Caco-2 (cell line): ENCODE data around the gene GIMAP4. TPM values are rescaled to one million over a fixed set of nuclear protein-coding genes. Genes with fewer than 3 reads are reported as not detected.
"Not testable (repeated sequence)": the region's sequence is repeated elsewhere in the genome, so short reads cannot be mapped to it uniquely, and the experiment has no call there.

Source experiments
- BruUV-seq: library from RNA; stranded (reverse); fragments of 400-500 nt; replicated peaks from 2 replicates; lab custom pipeline; 2021; lab: Mats Ljungman, UMichigan
- CTCF ChIA-PET: fragments of 300-600 bp; sonication (Branson Sonifier 250); formaldehyde crosslinking; loops from one replicate; lab custom pipeline; 2022; ENCODE audit warnings: antibody characterized with exemption; lab: Charles Lee
- POLR2A ChIA-PET: fragments of 300-600 bp; sonication (Branson Sonifier 250); formaldehyde crosslinking; loops from one replicate; lab custom pipeline; 2022; ENCODE audit warnings: antibody characterized with exemption; lab: Charles Lee
- DNase-seq, 2 experiments: peaks; one replicate each; pipeline versions ENCODE4 v3.0.0 to v3.0.0-alpha.2; 2020 to 2022
- H3K27me3 ChIP-seq: replicated peaks from 2 replicates; pipeline ENCODE4 v1.6.0; 2011; ENCODE audit warnings: low read length; ENCODE audit not compliant: control insufficient read depth, insufficient read depth
- H3K36me3 ChIP-seq: 2 replicates; pipeline ENCODE4 v1.5.1; 2011; ENCODE audit warnings: low read length; ENCODE audit not compliant: control insufficient read depth, insufficient read depth
- H3K4me1 ChIP-seq: fragments of 250-450 bp; sonication (Bioruptor Pico); 2 replicates; pipeline ENCODE4 v1.5.1; 2020; ENCODE audit warnings: mild to moderate bottlenecking
- H3K4me3 ChIP-seq: 2 replicates; pipeline ENCODE4 v1.5.1; 2011; ENCODE audit warnings: low read depth, mild to moderate bottlenecking, control low read depth, low read length
- H3K9me3 ChIP-seq: fragments of 250-450 bp; sonication (Bioruptor Pico); 2 replicates; pipeline ENCODE4 v1.5.1; 2020; ENCODE audit warnings: mild to moderate bottlenecking, moderate library complexity
- H3K27ac Mint-ChIP-seq: one replicate; pipeline ENCODE4 v1.8.0; 2022; ENCODE audit warnings: mixed read lengths; ENCODE audit not compliant: unreplicated experiment
- H3K27me3 Mint-ChIP-seq: one replicate; pipeline ENCODE4 v1.8.0; 2022; ENCODE audit warnings: mixed read lengths; ENCODE audit not compliant: insufficient read depth, unreplicated experiment
- H3K36me3 Mint-ChIP-seq: one replicate; pipeline ENCODE4 v1.8.0; 2022; ENCODE audit warnings: mild to moderate bottlenecking, mixed read lengths; ENCODE audit not compliant: insufficient read depth, unreplicated experiment
- H3K4me1 Mint-ChIP-seq: one replicate; pipeline ENCODE4 v1.8.0; 2022; ENCODE audit warnings: low read depth, mixed read lengths; ENCODE audit not compliant: unreplicated experiment
- H3K4me3 Mint-ChIP-seq: one replicate; pipeline ENCODE4 v1.8.0; 2022; ENCODE audit warnings: mild to moderate bottlenecking, moderate library complexity, mixed read lengths; ENCODE audit not compliant: unreplicated experiment
- H3K9me3 Mint-ChIP-seq: one replicate; pipeline ENCODE4 v1.8.0; 2022; ENCODE audit warnings: mixed read lengths; ENCODE audit not compliant: unreplicated experiment
- CTCF ChIP-seq, 2 experiments: fragments of 200-600 bp in 1 of 2; IDR thresholded peaks; 1 replicate in 1 of 2; 2 replicates in 1 of 2; pipeline versions ENCODE4 v1.5.1 to v1.8.0; 2011 to 2022; ENCODE audit warnings: antibody characterized with exemption in 1 of 2, control low read depth in 1 of 2, inconsistent platforms in 1 of 2, low read depth in 1 of 2, low read length in 1 of 2, mild to moderate bottlenecking in 1 of 2, moderate library complexity in 1 of 2; ENCODE audit not compliant: insufficient read depth in 1 of 2, severe bottlenecking in 1 of 2, unreplicated experiment in 1 of 2
- intact Hi-C: fragments of 100-400 bp; cut with micrococcal nuclease; formaldehyde crosslinking; loops from one replicate; pipeline ENCODE4 v1.10.0; 2022; ENCODE audit not compliant: unreplicated experiment
- total RNA-seq: library from RNA; stranded (reverse); gene quantifications from 2 replicates; pipeline ENCODE4 v1.2.3, GENCODE V29; 2022

GIMAP4 gene
- total RNA-seq, 1 experiment from 2014 or later: not detected

DNA sequence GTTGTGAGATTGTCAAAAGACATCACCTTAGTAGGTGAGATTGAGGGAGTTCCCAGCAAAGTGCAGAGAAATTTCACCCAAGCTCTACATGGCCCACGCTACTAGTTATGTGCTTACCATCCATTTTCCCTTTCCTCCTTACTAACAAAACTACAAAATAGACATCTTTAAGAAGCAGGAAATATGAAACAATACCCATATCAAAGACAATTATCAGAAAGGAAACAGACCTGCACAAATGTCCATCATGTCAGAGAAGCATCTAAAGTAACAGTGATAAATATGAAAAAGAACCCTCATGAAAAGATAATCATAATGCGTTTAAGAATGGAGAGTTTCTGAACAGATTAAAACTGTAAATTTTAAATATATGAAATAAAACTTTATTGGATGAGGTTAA lies 28.2 kb downstream of the GIMAP4 start:
- ChIA-PET POLR2A (no interaction called here), CTCF (no interaction called here)
- no TSS peak for BruUV-seq
- Histone ChIP-seq H3K27me3 (no peaks in the 10 kb centered on the region), H3K9me3 (0 out of 2 replicates have a peak, but pooled peaks cover 3% of the 10 kb centered on the region), H3K4me1 (no peaks in the 10 kb centered on the region), H3K4me3 (no peak overlapping the region), H3K36me3 (no peaks in the 10 kb centered on the region)
- intact Hi-C loops: no loop called here
- TF ChIP-seq CTCF (IDR thresholded peaks at IDR 0.05; ENCODE audit: insufficient read depth in 1 of 2, low read depth in 1 of 2, low read length in 1 of 2, severe bottlenecking in 1 of 2, unreplicated experiment in 1 of 2): no peak
- DNase-seq: no peak
- H3K4me1 Mint-ChIP-seq: no peaks in the 10 kb centered on the region
- H3K4me3 Mint-ChIP-seq: no peak overlapping the region
- H3K27me3 Mint-ChIP-seq: peaks cover 7% of the 10 kb centered on the region
- H3K27ac Mint-ChIP-seq: no peak overlapping the region
- peaks cover 30% of the 10 kb centered on the region for H3K9me3 Mint-ChIP-seq
- H3K36me3 Mint-ChIP-seq: no peaks in the 10 kb centered on the region

DNA sequence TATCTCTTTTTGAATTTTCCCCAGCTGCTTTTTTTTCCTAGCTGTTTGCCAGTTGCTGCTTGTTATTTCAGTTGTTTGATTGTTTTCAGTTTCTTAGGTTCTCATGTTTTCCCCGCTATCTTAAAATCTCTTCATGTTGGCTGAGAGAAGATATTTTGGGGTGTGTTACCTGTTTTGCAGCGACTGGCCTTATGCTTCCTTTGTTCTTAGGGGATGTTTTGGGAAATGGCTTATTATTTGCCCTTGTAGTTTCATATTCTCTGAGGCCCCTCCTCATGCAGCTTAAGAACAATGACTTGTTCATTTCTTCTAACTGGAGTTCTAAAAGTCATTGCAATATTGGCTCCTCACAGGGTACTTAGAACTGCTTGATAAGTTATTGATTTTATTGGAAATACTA lies 36.4 kb downstream of the GIMAP4 start:
- H3K4me1 ChIP-seq, H3K27ac Mint-ChIP-seq, H3K9me3 ChIP-seq, H3K4me3 ChIP-seq, POLR2A ChIA-PET, H3K36me3 ChIP-seq, intact Hi-C loops, H3K27me3 ChIP-seq, BruUV-seq, H3K36me3 Mint-ChIP-seq, H3K4me1 Mint-ChIP-seq, H3K4me3 Mint-ChIP-seq, CTCF ChIA-PET, DNase-seq, H3K9me3 Mint-ChIP-seq: not testable (repeated sequence)
- peaks cover 10% of the 10 kb centered on the region for H3K27me3 Mint-ChIP-seq

DNA sequence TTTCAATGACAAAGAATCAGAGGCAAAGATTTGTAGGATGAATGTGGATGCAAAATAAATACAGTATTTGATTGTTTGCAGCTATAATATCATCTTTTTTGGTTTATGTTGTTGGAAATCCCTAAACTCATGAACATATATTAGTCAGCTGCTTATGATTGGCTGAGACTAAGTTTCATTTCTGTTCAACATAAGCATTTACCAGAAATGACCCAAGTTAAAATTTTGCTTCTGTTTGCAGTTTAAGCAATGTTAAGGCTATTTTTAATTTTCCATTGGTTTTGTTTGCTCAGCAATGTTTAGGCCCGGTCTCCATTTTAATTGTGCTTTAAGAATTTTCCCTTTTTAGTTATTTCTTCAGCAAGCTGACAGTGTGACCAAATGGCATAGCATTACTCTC lies 43.0 kb downstream of the GIMAP4 start:
- no peaks in the 10 kb centered on the region for H3K4me1 ChIP-seq
- H3K36me3 ChIP-seq: no peaks in the 10 kb centered on the region
- intact Hi-C loops: no loop called here
- H3K4me3 Mint-ChIP-seq: no peak overlapping the region
- peaks cover 21% of the 10 kb centered on the region for H3K9me3 Mint-ChIP-seq
- no peak for DNase-seq
- peaks cover 11% of the 10 kb centered on the region for H3K27me3 Mint-ChIP-seq
- BruUV-seq: no TSS peak
- no peak overlapping the region for H3K27ac Mint-ChIP-seq
- no peaks in the 10 kb centered on the region for H3K9me3 ChIP-seq
- H3K4me1 Mint-ChIP-seq: no peaks in the 10 kb centered on the region
- no peaks in the 10 kb centered on the region for H3K36me3 Mint-ChIP-seq
- no peaks in the 10 kb centered on the region for H3K27me3 ChIP-seq
- POLR2A ChIA-PET: no interaction called here
- CTCF ChIA-PET: no interaction called here
- no peak overlapping the region for H3K4me3 ChIP-seq
- TF ChIP-seq CTCF (IDR thresholded peaks at IDR 0.05; ENCODE audit: insufficient read depth in 1 of 2, low read depth in 1 of 2, low read length in 1 of 2, severe bottlenecking in 1 of 2, unreplicated experiment in 1 of 2): no peak

DNA sequence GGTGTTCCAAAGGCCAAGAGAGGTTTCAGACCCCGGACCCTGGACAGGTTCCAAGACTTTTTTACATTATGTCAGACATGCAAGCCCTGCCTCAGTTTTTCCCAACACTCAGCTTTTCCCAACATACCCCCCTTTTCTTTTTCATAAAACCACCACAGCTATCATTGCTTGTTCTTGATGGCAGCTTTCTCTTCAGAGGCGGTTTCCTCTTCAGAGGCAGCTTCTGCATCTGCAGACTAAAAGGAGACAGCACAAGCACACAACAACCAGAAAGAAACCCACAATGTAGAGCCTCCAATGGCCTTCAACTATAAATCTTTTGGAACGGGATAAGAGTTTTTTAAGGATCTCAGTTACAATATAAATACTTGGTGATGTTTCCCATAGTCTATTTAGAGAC lies 45.7 kb downstream of the GIMAP4 start:
- ChIA-PET POLR2A (no interaction called here), CTCF (no interaction called here)
- Mint-ChIP-seq H3K27me3 (peaks cover 7% of the 10 kb centered on the region), H3K4me3 (no peak overlapping the region), H3K36me3 (no peaks in the 10 kb centered on the region), H3K27ac (no peak overlapping the region), H3K4me1 (no peaks in the 10 kb centered on the region), H3K9me3 (peaks cover 21% of the 10 kb centered on the region)
- intact Hi-C loops: no loop called here
- no peak for DNase-seq
- no TSS peak for BruUV-seq
- no peaks in the 10 kb centered on the region for H3K4me1 ChIP-seq
- no peak for TF ChIP-seq CTCF (IDR thresholded peaks at IDR 0.05; ENCODE audit: insufficient read depth in 1 of 2, low read depth in 1 of 2, low read length in 1 of 2, severe bottlenecking in 1 of 2, unreplicated experiment in 1 of 2)
- no peaks in the 10 kb centered on the region for H3K9me3 ChIP-seq
- H3K27me3 ChIP-seq: no peaks in the 10 kb centered on the region
- H3K36me3 ChIP-seq: no peaks in the 10 kb centered on the region
- H3K4me3 ChIP-seq: no peak overlapping the region
